Measurements from ENCODE around the gene HOXA10.

Gene HOXA10

GRCh38 chr7:27123007-27123476 lies 51.1 kb downstream of the HOXA10 start:
- TF ChIP-seq CTCF (IDR thresholded peaks at IDR 0.05; ENCODE audit: insufficient read depth, low read length, poor library complexity, severe bottlenecking), result no peak
- no peak for DNase-seq (ENCODE audit: extremely low read depth, insufficient read length)
- H3K36me3 ChIP-seq (ENCODE audit: control insufficient read depth, insufficient read depth, low read length), result no peaks in the 10 kb centered on the region
- no peaks in the 10 kb centered on the region for H3K27me3 ChIP-seq (replicated peaks; ENCODE audit: control insufficient read depth, insufficient read depth, low read length)
- no peak overlapping the region for H3K4me3 ChIP-seq (replicated peaks; ENCODE audit: low read depth, low read length)

GRCh38 chr7:27122077-27122910 lies 51.8 kb downstream of the HOXA10 start:
- H3K36me3 ChIP-seq (ENCODE audit: control insufficient read depth, insufficient read depth, low read length), result no peaks in the 10 kb centered on the region
- no peaks in the 10 kb centered on the region for H3K27me3 ChIP-seq (replicated peaks; ENCODE audit: control insufficient read depth, insufficient read depth, low read length)
- no peak for DNase-seq (ENCODE audit: extremely low read depth, insufficient read length)
- TF ChIP-seq CTCF (IDR thresholded peaks at IDR 0.05; ENCODE audit: insufficient read depth, low read length, poor library complexity, severe bottlenecking), result no peak
- H3K4me3 ChIP-seq (replicated peaks; ENCODE audit: low read depth, low read length), result no peak overlapping the region

GRCh38 chr7:27121684-27122076 lies 52.4 kb downstream of the HOXA10 start:
- Histone ChIP-seq H3K27me3 (replicated peaks; ENCODE audit: control insufficient read depth, insufficient read depth, low read length) (no peaks in the 10 kb centered on the region), H3K4me3 (replicated peaks; ENCODE audit: low read depth, low read length) (no peak overlapping the region)
- DNase-seq (ENCODE audit: extremely low read depth, insufficient read length), result no peak

More at GRCh38 chr7:27121684-27122076, 52.4 kb downstream of the HOXA10 start:
- TF ChIP-seq CTCF (IDR thresholded peaks at IDR 0.05; ENCODE audit: insufficient read depth, low read length, poor library complexity, severe bottlenecking), result no peak
- H3K36me3 ChIP-seq (ENCODE audit: control insufficient read depth, insufficient read depth, low read length), result no peaks in the 10 kb centered on the region

Measured in GM06990 (cell line).